H9 (cell line): ENCODE data around the gene UST. TPM values are rescaled to one million over a fixed set of nuclear protein-coding genes. Genes with fewer than 3 reads are reported as not detected.
A peak's percentile ranks its signal among the peaks of the same experiment; 100 is the strongest.

Experiments used
- DNase-seq: peaks from one replicate; pipeline ENCODE4 v3.0.0-alpha.2; 2017
- H2AFZ ChIP-seq: one replicate; pipeline ENCODE4 v1.6.1; 2013; ENCODE audit warnings: mild to moderate bottlenecking, low read length, control low read depth, moderate library complexity
- H2AK5ac ChIP-seq: 2 replicates; pipeline ENCODE4 v1.6.1; 2013; ENCODE audit warnings: low read length, control low read depth, mixed read lengths; ENCODE audit not compliant: insufficient read length
- H2BK120ac ChIP-seq: one replicate; pipeline ENCODE4 v1.6.1; 2013; ENCODE audit warnings: low read depth, mild to moderate bottlenecking, low read length, control low read depth, inconsistent platforms; ENCODE audit not compliant: poor library complexity, severe bottlenecking
- H2BK12ac ChIP-seq: 2 replicates; pipeline ENCODE4 v1.6.1; 2013; ENCODE audit warnings: low read length, control low read depth, mixed read lengths, low read depth; ENCODE audit not compliant: insufficient read length
- H2BK15ac ChIP-seq: 2 replicates; pipeline ENCODE4 v1.6.1; 2013; ENCODE audit warnings: low read depth, low read length, control low read depth
- H2BK20ac ChIP-seq: one replicate; pipeline ENCODE4 v1.6.1; 2013; ENCODE audit warnings: low read depth, mild to moderate bottlenecking, low read length, control low read depth, inconsistent platforms; ENCODE audit not compliant: poor library complexity, severe bottlenecking
- H2BK5ac ChIP-seq: 2 replicates; pipeline ENCODE4 v1.6.1; 2013; ENCODE audit warnings: low read length, control low read depth, mixed read lengths; ENCODE audit not compliant: insufficient read length
- H3K14ac ChIP-seq: 2 replicates; pipeline ENCODE4 v1.6.1; 2013; ENCODE audit warnings: low read length, control low read depth; ENCODE audit not compliant: insufficient read depth
- H3K18ac ChIP-seq: 2 replicates; pipeline ENCODE4 v1.6.1; 2013; ENCODE audit warnings: low read depth, mild to moderate bottlenecking, mixed read lengths, low read length, control low read depth; ENCODE audit not compliant: insufficient read length
- H3K23ac ChIP-seq: 2 replicates; pipeline ENCODE4 v1.6.1; 2013; ENCODE audit warnings: low read length, control low read depth, mixed read lengths, low read depth; ENCODE audit not compliant: insufficient read length
- H3K23me2 ChIP-seq: 2 replicates; pipeline ENCODE4 v1.6.1; 2013; ENCODE audit warnings: low read depth, mild to moderate bottlenecking, mixed read lengths, low read length, control low read depth; ENCODE audit not compliant: insufficient read length, poor library complexity, severe bottlenecking
- H3K27ac ChIP-seq: 2 replicates; pipeline ENCODE4 v1.5.1; 2013; ENCODE audit warnings: low read length, control low read depth, mixed read lengths, low read depth; ENCODE audit not compliant: insufficient read length
- H3K27me3 ChIP-seq: 2 replicates; pipeline ENCODE4 v1.6.1; 2013; ENCODE audit warnings: low read length, control low read depth, inconsistent platforms; ENCODE audit not compliant: insufficient read depth
- H3K4ac ChIP-seq: 2 replicates; pipeline ENCODE4 v1.6.1; 2013; ENCODE audit warnings: low read depth, mild to moderate bottlenecking, control low read depth, inconsistent platforms, low read length, moderate library complexity
- H3K4me1 ChIP-seq: 2 replicates; pipeline ENCODE4 v1.6.1; 2013; ENCODE audit warnings: low read length, control low read depth, inconsistent platforms; ENCODE audit not compliant: insufficient read depth
- H3K4me2 ChIP-seq: 2 replicates; pipeline ENCODE4 v1.6.1; 2013; ENCODE audit warnings: low read length, control low read depth, mixed read lengths; ENCODE audit not compliant: insufficient read length, insufficient read depth
- H3K56ac ChIP-seq: 2 replicates; pipeline ENCODE4 v1.6.1; 2013; ENCODE audit warnings: low read depth, mild to moderate bottlenecking, mixed read lengths, low read length, control low read depth; ENCODE audit not compliant: insufficient read length
- H3K79me1 ChIP-seq: 2 replicates; pipeline ENCODE4 v1.6.1; 2013; ENCODE audit warnings: low read depth, mild to moderate bottlenecking, moderate library complexity, low read length, control low read depth, inconsistent platforms; ENCODE audit not compliant: insufficient read depth, poor library complexity, severe bottlenecking
- H3K79me2 ChIP-seq: 2 replicates; pipeline ENCODE4 v1.6.1; 2013; ENCODE audit warnings: low read length, control low read depth, inconsistent platforms; ENCODE audit not compliant: insufficient read depth
- H3K9ac ChIP-seq: 2 replicates; pipeline ENCODE4 v1.6.1; 2013; ENCODE audit warnings: low read length, control low read depth, mixed read lengths; ENCODE audit not compliant: insufficient read length; ENCODE audit errors: extremely low read depth
- H3K9me3 ChIP-seq: one replicate; pipeline ENCODE4 v1.6.1; 2013; ENCODE audit warnings: low read depth, low read length, inconsistent platforms; ENCODE audit not compliant: control insufficient read depth
- H3T11ph ChIP-seq: one replicate; pipeline ENCODE4 v1.6.1; 2013; ENCODE audit warnings: mild to moderate bottlenecking, low read length, control low read depth, inconsistent platforms
- H4K20me1 ChIP-seq: one replicate; pipeline ENCODE4 v1.6.1; 2013; ENCODE audit not compliant: control insufficient read depth, insufficient read length, insufficient read depth
- H4K5ac ChIP-seq: 2 replicates; pipeline ENCODE4 v1.6.1; 2013; ENCODE audit warnings: low read depth, mild to moderate bottlenecking, mixed read lengths, low read length, control low read depth; ENCODE audit not compliant: insufficient read length
- H4K8ac ChIP-seq: replicated peaks from 2 replicates; pipeline ENCODE4 v1.6.1; 2013; ENCODE audit warnings: low read length, control low read depth, mixed read lengths, low read depth; ENCODE audit not compliant: insufficient read length
- H4K91ac ChIP-seq: 2 replicates; pipeline ENCODE4 v1.6.1; 2013; ENCODE audit warnings: low read depth, mild to moderate bottlenecking, moderate library complexity, mixed read lengths, low read length, control low read depth; ENCODE audit not compliant: insufficient read length
- H3K27ac Mint-ChIP-seq, 3 experiments: 2 replicates in 2 of 3; 3 replicates in 1 of 3; pipeline ENCODE4 v1.8.0; 2020 to 2021; ENCODE audit warnings: mixed read lengths in 3 of 3, mild to moderate bottlenecking in 1 of 3, moderate library complexity in 1 of 3
- H3K27me3 Mint-ChIP-seq: 2 replicates; pipeline ENCODE4 v1.8.0; 2021; ENCODE audit warnings: low read depth, mild to moderate bottlenecking, moderate library complexity, mixed read lengths
- H3K36me3 Mint-ChIP-seq, 3 experiments: 2 replicates in 2 of 3; 3 replicates in 1 of 3; pipeline ENCODE4 v1.8.0; 2020 to 2021; ENCODE audit warnings: low read depth in 3 of 3, mixed read lengths in 3 of 3; ENCODE audit not compliant: insufficient read depth in 1 of 3
- H3K4me1 Mint-ChIP-seq, 2 experiments: 2 replicates each; pipeline ENCODE4 v1.8.0; 2020; ENCODE audit warnings: mixed read lengths in 2 of 2
- H3K4me3 Mint-ChIP-seq, 2 experiments: 2 replicates in 1 of 2; 3 replicates in 1 of 2; pipeline ENCODE4 v1.8.0; 2020 to 2021; ENCODE audit warnings: mild to moderate bottlenecking in 2 of 2, mixed read lengths in 2 of 2, moderate library complexity in 1 of 2
- H3K9me3 Mint-ChIP-seq, 2 experiments: 2 replicates in 1 of 2; 3 replicates in 1 of 2; pipeline ENCODE4 v1.8.0; 2020; ENCODE audit warnings: mild to moderate bottlenecking in 2 of 2, mixed read lengths in 2 of 2, moderate library complexity in 1 of 2
- CTCF ChIP-seq: fragments of 200-600 bp; sonication (generic); conservative IDR thresholded peaks from 3 replicates; pipeline ENCODE4 v1.8.0; 2021; ENCODE audit warnings: antibody characterized with exemption, mild to moderate bottlenecking
- WGBS: extraction: QIAGEN DNeasy Blood & Tissue Kit; methylation state at CpG from one replicate; pipeline ENCODE4 v1.1.7; 2013; ENCODE audit warnings: missing lambda C conversion rate, low lambda C conversion rate, mixed read lengths; ENCODE audit not compliant: insufficient read length; ENCODE audit errors: extremely low coverage; 5-methylcytosine and 5-hydroxymethylcytosine counted together
- total RNA-seq: library from RNA; stranded (reverse); gene quantifications from 2 replicates; pipeline ENCODE4 v1.2.1, GENCODE V29; 2021

UST gene
- total RNA-seq, 1 experiment from 2014 or later: 14.4 TPM

- Mint-ChIP-seq H3K4me1 (peaks cover 33 to 41% of the 10 kb centered on the region in 2 experiments), H3K27ac (peak overlapping the region; percentile 22 to 95 (median 59)), H3K4me3 (peak overlapping the region; percentile 2 to 60; a peak in 4 of 5 replicates), H3K36me3 (peaks cover 0 to 7% (median 5%) of the 10 kb centered on the region in 3 experiments; a peak in 3 of 7 replicates), H3K27me3 (no peaks in the 10 kb centered on the region), H3K9me3 (no peaks in the 10 kb centered on the region; a peak in 1 of 5 replicates)
- H3K27me3 ChIP-seq: no peaks in the 10 kb centered on the region
- H4K5ac ChIP-seq: no peak overlapping the region
- no CpG with 5 or more reads among the region's 7 CpGs for WGBS
- H3K4me1 ChIP-seq: peaks cover 14% of the 10 kb centered on the region; the same call in 1 of the 2 replicates
- H3K4me2 ChIP-seq: no peak overlapping the region
- H2BK12ac ChIP-seq: no peak overlapping the region
- H2BK5ac ChIP-seq: no peak overlapping the region
- H2BK20ac ChIP-seq: no peak overlapping the region
- no peak overlapping the region for H4K91ac ChIP-seq
- H3K9ac ChIP-seq: no peak overlapping the region
- no peak overlapping the region for H2BK15ac ChIP-seq
- H3K79me1 ChIP-seq: no peaks in the 10 kb centered on the region
- no peaks in the 10 kb centered on the region for H4K20me1 ChIP-seq
- no peak overlapping the region for H4K8ac ChIP-seq
- no peak overlapping the region for H2AFZ ChIP-seq
- H3K14ac ChIP-seq: no peak overlapping the region
- H2AK5ac ChIP-seq: no peak overlapping the region
- no peak for TF ChIP-seq CTCF
- H3K79me2 ChIP-seq: no peaks in the 10 kb centered on the region
- no peak overlapping the region for H3K56ac ChIP-seq
- H2BK120ac ChIP-seq: no peak overlapping the region
- H3K9me3 ChIP-seq: no peaks in the 10 kb centered on the region
- no peak overlapping the region for H3K18ac ChIP-seq
- no peak overlapping the region for H3T11ph ChIP-seq
- H3K4ac ChIP-seq: no peak overlapping the region
- peak; percentile 95 for DNase-seq
- H3K27ac ChIP-seq: peak overlapping the region; percentile 18
- H3K23me2 ChIP-seq: no peaks in the 10 kb centered on the region
- no peak overlapping the region for H3K23ac ChIP-seq
Measured at GRCh38 chr6:149014631-149015534, 268.1 kb downstream of the UST start.
